ENCODE measurements around the gene KCND3. TPM values are rescaled to one million over a fixed set of nuclear protein-coding genes. Genes with fewer than 3 reads are reported as not detected.

KCND3 gene
- total RNA-seq, 1 experiment from 2014 or later: not detected

GRCh38 chr1:111923766-111924165 lies 65.7 kb downstream of the KCND3 start:
- CTCF ChIA-PET: interaction anchor here (0.8 kb wide), 1 partner anchor 880 kb away, joined by 3 read pairs; no protein-coding TSS in a partner anchor
- Mint-ChIP-seq H3K4me3 (ENCODE audit: unreplicated experiment) (no peak overlapping the region), H3K27me3 (ENCODE audit: insufficient read depth, unreplicated experiment) (peaks cover 34% of the 10 kb centered on the region)

GRCh38 chr1:111921948-111922347 lies 67.5 kb downstream of the KCND3 start:
- H3K36me3 Mint-ChIP-seq (ENCODE audit: insufficient read depth, unreplicated experiment): no peaks in the 10 kb centered on the region
- H3K9me3 Mint-ChIP-seq (ENCODE audit: unreplicated experiment): no peaks in the 10 kb centered on the region
- no peak for TF ChIP-seq CTCF (IDR thresholded peaks at IDR 0.05; ENCODE audit: unreplicated experiment)
- no peak overlapping the region for H3K27ac Mint-ChIP-seq (ENCODE audit: low read depth, unreplicated experiment)
- peaks cover 41% of the 10 kb centered on the region for H3K27me3 Mint-ChIP-seq (ENCODE audit: insufficient read depth, unreplicated experiment)
- no TSS peak for BruUV-seq (replicated peaks)
- POLR2A ChIA-PET: no interaction called here
- no peak for DNase-seq (ENCODE audit: unreplicated experiment)
- H3K4me1 Mint-ChIP-seq (ENCODE audit: insufficient read depth, unreplicated experiment): peaks cover 5% of the 10 kb centered on the region
- intact Hi-C loops (cut with micrococcal nuclease): no loop called here
- H3K4me3 Mint-ChIP-seq (ENCODE audit: unreplicated experiment): no peak overlapping the region
- CTCF ChIA-PET: no interaction called here

More at GRCh38 chr1:111923766-111924165, 65.7 kb downstream of the KCND3 start:
- intact Hi-C loops (cut with micrococcal nuclease): no loop called here
- no TSS peak for BruUV-seq (replicated peaks)
- no peaks in the 10 kb centered on the region for H3K36me3 Mint-ChIP-seq (ENCODE audit: insufficient read depth, unreplicated experiment)
- no peak for TF ChIP-seq CTCF (IDR thresholded peaks at IDR 0.05; ENCODE audit: unreplicated experiment)
- H3K27ac Mint-ChIP-seq (ENCODE audit: low read depth, unreplicated experiment): no peak overlapping the region
- POLR2A ChIA-PET: no interaction called here
- H3K4me1 Mint-ChIP-seq (ENCODE audit: insufficient read depth, unreplicated experiment): peaks cover 5% of the 10 kb centered on the region
- no peak for DNase-seq (ENCODE audit: unreplicated experiment)
- no peaks in the 10 kb centered on the region for H3K9me3 Mint-ChIP-seq (ENCODE audit: unreplicated experiment)

GRCh38 chr1:111920221-111921024 lies 69.0 kb downstream of the KCND3 start:
- intact Hi-C loops (cut with micrococcal nuclease): no loop called here
- Mint-ChIP-seq H3K27ac (ENCODE audit: low read depth, unreplicated experiment) (no peak overlapping the region), H3K4me1 (ENCODE audit: insufficient read depth, unreplicated experiment) (peaks cover 5% of the 10 kb centered on the region), H3K27me3 (ENCODE audit: insufficient read depth, unreplicated experiment) (peaks cover 47% of the 10 kb centered on the region), H3K9me3 (ENCODE audit: unreplicated experiment) (no peaks in the 10 kb centered on the region), H3K4me3 (ENCODE audit: unreplicated experiment) (no peak overlapping the region), H3K36me3 (ENCODE audit: insufficient read depth, unreplicated experiment) (no peaks in the 10 kb centered on the region)
- CTCF ChIA-PET: interaction anchor here (1.2 kb wide), 1 partner anchor 72 kb away, joined by 3 read pairs; no protein-coding TSS in a partner anchor
- POLR2A ChIA-PET: no interaction called here
- no TSS peak for BruUV-seq (replicated peaks)
- no peak for TF ChIP-seq CTCF (IDR thresholded peaks at IDR 0.05; ENCODE audit: unreplicated experiment)
- peak; percentile 2 for DNase-seq (ENCODE audit: unreplicated experiment)

GRCh38 chr1:111911776-111912515 lies 77.5 kb downstream of the KCND3 start:
- POLR2A ChIA-PET: no interaction called here

More at GRCh38 chr1:111911776-111912515, 77.5 kb downstream of the KCND3 start:
- no peaks in the 10 kb centered on the region for H3K4me1 Mint-ChIP-seq (ENCODE audit: insufficient read depth, unreplicated experiment)
- no peaks in the 10 kb centered on the region for H3K36me3 Mint-ChIP-seq (ENCODE audit: insufficient read depth, unreplicated experiment)
- no peak for TF ChIP-seq CTCF (IDR thresholded peaks at IDR 0.05; ENCODE audit: unreplicated experiment)
- intact Hi-C loops (cut with micrococcal nuclease): no loop called here
- no peak overlapping the region for H3K4me3 Mint-ChIP-seq (ENCODE audit: unreplicated experiment)
- CTCF ChIA-PET: no interaction called here
- no peak for DNase-seq (ENCODE audit: unreplicated experiment)
- no peaks in the 10 kb centered on the region for H3K9me3 Mint-ChIP-seq (ENCODE audit: unreplicated experiment)
- H3K27ac Mint-ChIP-seq (ENCODE audit: low read depth, unreplicated experiment): no peak overlapping the region
- no TSS peak for BruUV-seq (replicated peaks)
- peaks cover 64% of the 10 kb centered on the region for H3K27me3 Mint-ChIP-seq (ENCODE audit: insufficient read depth, unreplicated experiment)

All from MCF 10A (cell line).